ENCODE data around the gene LCP2. TPM values are rescaled to one million over a fixed set of nuclear protein-coding genes. Genes with fewer than 3 reads are reported as not detected.

Gene LCP2
- total RNA-seq, 1 experiment from 2014 or later, result not detected

- peak; percentile 38; the same call in 1 of the 2 replicates for ATAC-seq
- H3K9me3 ChIP-seq (ENCODE audit: low read length), result no peaks in the 10 kb centered on the region
- TF ChIP-seq EZH2 (IDR thresholded peaks at IDR 0.05; ENCODE audit: low read length, unreplicated experiment) (no peak), EZH2phosphoT487 (IDR thresholded peaks at IDR 0.05; ENCODE audit: borderline replicate concordance, low read length) (no peak), CTCF (conservative IDR thresholded peaks at IDR 0.05; ENCODE audit: low read depth, low read length) (peak; percentile 32; the same call in 1 of the 2 replicates)
- H3K79me2 ChIP-seq (ENCODE audit: low read length), result no peaks in the 10 kb centered on the region
- ChIA-PET CTCF (no interaction called here), POLR2A (ENCODE audit: unreplicated experiment) (no interaction called here)
- H3K4me1 ChIP-seq (ENCODE audit: insufficient read depth, low read length), result no peaks in the 10 kb centered on the region
- intact Hi-C loops (cut with micrococcal nuclease), result no loop called here
- no peak overlapping the region for H3K4me2 ChIP-seq (ENCODE audit: low read length)
- no peaks in the 10 kb centered on the region for H3K36me3 ChIP-seq (ENCODE audit: low read depth, low read length)
- no peak overlapping the region for H2AFZ ChIP-seq (ENCODE audit: low read length)
- BruUV-seq (replicated peaks), result no TSS peak
- H3K9me2 ChIP-seq (replicated peaks; ENCODE audit: low read length), result no peaks in the 10 kb centered on the region
- no peaks in the 10 kb centered on the region for H3F3A ChIP-seq (ENCODE audit: low read length, unreplicated experiment)
- no peaks in the 10 kb centered on the region for H4K20me1 ChIP-seq (ENCODE audit: low read length)
- DNase-seq, result peak; percentile 25
- H3K9ac ChIP-seq (ENCODE audit: low read length), result no peak overlapping the region
- no peak overlapping the region for H3K27ac ChIP-seq (ENCODE audit: low read length)
- H3K4me3 ChIP-seq (ENCODE audit: low read length), result no peak overlapping the region
- H3K27me3 ChIP-seq (ENCODE audit: low read length), result no peaks in the 10 kb centered on the region
Observed at GRCh38 chr5:170273968-170274710, 23.4 kb downstream of the LCP2 start.

- ChIA-PET CTCF (no interaction called here), POLR2A (ENCODE audit: unreplicated experiment) (no interaction called here)
- Histone ChIP-seq H3K27ac (ENCODE audit: low read length) (no peak overlapping the region), H3K27me3 (ENCODE audit: low read length) (peaks cover 23% of the 10 kb centered on the region), H3K4me3 (ENCODE audit: low read length) (no peak overlapping the region), H3K9me2 (replicated peaks; ENCODE audit: low read length) (no peaks in the 10 kb centered on the region), H3K79me2 (ENCODE audit: low read length) (no peaks in the 10 kb centered on the region), H3F3A (ENCODE audit: low read length, unreplicated experiment) (no peaks in the 10 kb centered on the region), H3K36me3 (ENCODE audit: low read depth, low read length) (no peaks in the 10 kb centered on the region), H3K9me3 (ENCODE audit: low read length) (no peaks in the 10 kb centered on the region), H3K4me1 (ENCODE audit: insufficient read depth, low read length) (no peaks in the 10 kb centered on the region), H3K9ac (ENCODE audit: low read length) (no peak overlapping the region), H3K4me2 (ENCODE audit: low read length) (no peak overlapping the region), H4K20me1 (ENCODE audit: low read length) (no peaks in the 10 kb centered on the region), H2AFZ (ENCODE audit: low read length) (no peak overlapping the region)
- intact Hi-C loops (cut with micrococcal nuclease), result no loop called here
- TF ChIP-seq EZH2phosphoT487 (IDR thresholded peaks at IDR 0.05; ENCODE audit: borderline replicate concordance, low read length) (no peak), EZH2 (IDR thresholded peaks at IDR 0.05; ENCODE audit: low read length, unreplicated experiment) (no peak)
- ATAC-seq, result no peak
- no TSS peak for BruUV-seq (replicated peaks)
- DNase-seq, result no peak
Observed at GRCh38 chr5:170270293-170271069, 27.1 kb downstream of the LCP2 start.

GRCh38 chr5:170269579-170269978 lies 28.0 kb downstream of the LCP2 start:
- TF ChIP-seq EZH2 (IDR thresholded peaks at IDR 0.05; ENCODE audit: low read length, unreplicated experiment) (no peak), CTCF (conservative IDR thresholded peaks at IDR 0.05; ENCODE audit: low read depth, low read length) (no peak), EZH2phosphoT487 (IDR thresholded peaks at IDR 0.05; ENCODE audit: borderline replicate concordance, low read length) (no peak)
- CTCF ChIA-PET, result no interaction called here
- Histone ChIP-seq H3K4me1 (ENCODE audit: insufficient read depth, low read length) (no peaks in the 10 kb centered on the region), H3F3A (ENCODE audit: low read length, unreplicated experiment) (no peaks in the 10 kb centered on the region), H2AFZ (ENCODE audit: low read length) (no peak overlapping the region), H3K4me3 (ENCODE audit: low read length) (no peak overlapping the region), H3K36me3 (ENCODE audit: low read depth, low read length) (no peaks in the 10 kb centered on the region), H3K9me3 (ENCODE audit: low read length) (no peaks in the 10 kb centered on the region), H3K27me3 (ENCODE audit: low read length) (peaks cover 24% of the 10 kb centered on the region), H3K4me2 (ENCODE audit: low read length) (no peak overlapping the region), H3K9ac (ENCODE audit: low read length) (no peak overlapping the region), H4K20me1 (ENCODE audit: low read length) (no peaks in the 10 kb centered on the region), H3K79me2 (ENCODE audit: low read length) (no peaks in the 10 kb centered on the region), H3K9me2 (replicated peaks; ENCODE audit: low read length) (no peaks in the 10 kb centered on the region), H3K27ac (ENCODE audit: low read length) (no peak overlapping the region)
- POLR2A ChIA-PET (ENCODE audit: unreplicated experiment), result no interaction called here
- ATAC-seq, result peak; percentile 32; the same call in 1 of the 2 replicates
- BruUV-seq (replicated peaks), result no TSS peak
- intact Hi-C loops (cut with micrococcal nuclease), result no loop called here
- peak; percentile 51 for DNase-seq
